Endothelial cell (in vitro differentiated cells): ENCODE results near the gene DHX32. TPM values are rescaled to one million over a fixed set of nuclear protein-coding genes. Genes with fewer than 3 reads are reported as not detected.

Experiments
- DNase-seq: peaks from one replicate; pipeline ENCODE4 v3.0.0; 2021; ENCODE audit warnings: low spot score
- H3K27ac Mint-ChIP-seq: one replicate; pipeline ENCODE4 v1.8.0; 2021; ENCODE audit warnings: mixed read lengths, inconsistent platforms; ENCODE audit not compliant: unreplicated experiment
- H3K27me3 Mint-ChIP-seq: one replicate; pipeline ENCODE4 v1.8.0; 2021; ENCODE audit warnings: mild to moderate bottlenecking, moderate library complexity, mixed read lengths, inconsistent platforms; ENCODE audit not compliant: unreplicated experiment
- H3K36me3 Mint-ChIP-seq: one replicate; pipeline ENCODE4 v1.8.0; 2021; ENCODE audit warnings: mild to moderate bottlenecking, low read depth, mixed read lengths, inconsistent platforms; ENCODE audit not compliant: unreplicated experiment
- H3K4me1 Mint-ChIP-seq: one replicate; pipeline ENCODE4 v1.8.0; 2021; ENCODE audit warnings: mild to moderate bottlenecking, mixed read lengths, inconsistent platforms; ENCODE audit not compliant: unreplicated experiment
- H3K4me3 Mint-ChIP-seq: one replicate; pipeline ENCODE4 v1.8.0; 2021; ENCODE audit warnings: mild to moderate bottlenecking, mixed read lengths, inconsistent platforms; ENCODE audit not compliant: unreplicated experiment
- H3K9me3 Mint-ChIP-seq: one replicate; pipeline ENCODE4 v1.8.0; 2021; ENCODE audit warnings: mixed read lengths, inconsistent platforms; ENCODE audit not compliant: unreplicated experiment
- CTCF ChIP-seq: fragments of 200-600 bp; sonication (generic); IDR thresholded peaks from one replicate; pipeline ENCODE4 v1.5.0; 2021; ENCODE audit warnings: antibody characterized with exemption; ENCODE audit not compliant: unreplicated experiment
- total RNA-seq: library from RNA; stranded (reverse); fragmentation: NEBNext Ultra II Directional; extraction: Animal tissue kit (Norgen Biotek cat#: 25700); gene quantifications from one replicate; pipeline ENCODE4 v1.2.1, GENCODE V29; 2021; ENCODE audit not compliant: unreplicated experiment

The DHX32 gene
- total RNA-seq, 1 donor from 2014 or later, result 54.0 TPM

- DNase-seq, result no peak
- Mint-ChIP-seq H3K4me3 (no peak overlapping the region), H3K9me3 (no peaks in the 10 kb centered on the region), H3K36me3 (peaks cover 22% of the 10 kb centered on the region), H3K4me1 (peaks cover 10% of the 10 kb centered on the region), H3K27ac (no peak overlapping the region), H3K27me3 (peaks cover 5% of the 10 kb centered on the region)
- TF ChIP-seq CTCF, result no peak
These were observed 78.4 kb downstream of the DHX32 start for GRCh38 chr10:125802739-125803138.

GRCh38 chr10:125802131-125802530 is 79.0 kb downstream of the DHX32 start:
- peaks cover 6% of the 10 kb centered on the region for H3K4me1 Mint-ChIP-seq
- no peak for DNase-seq

GRCh38 chr10:125801574-125801973 is 79.5 kb downstream of the DHX32 start:
- Mint-ChIP-seq H3K9me3 (no peaks in the 10 kb centered on the region), H3K4me3 (no peak overlapping the region), H3K36me3 (peaks cover 24% of the 10 kb centered on the region), H3K27me3 (peaks cover 2% of the 10 kb centered on the region), H3K27ac (no peak overlapping the region), H3K4me1 (peaks cover 4% of the 10 kb centered on the region)
- DNase-seq, result no peak
- TF ChIP-seq CTCF, result no peak

More at GRCh38 chr10:125802131-125802530, 79.0 kb downstream of the DHX32 start:
- H3K27ac Mint-ChIP-seq, result no peak overlapping the region
- peaks cover 5% of the 10 kb centered on the region for H3K27me3 Mint-ChIP-seq
- peaks cover 25% of the 10 kb centered on the region for H3K36me3 Mint-ChIP-seq
- no peak for TF ChIP-seq CTCF
- H3K4me3 Mint-ChIP-seq, result no peak overlapping the region
- no peaks in the 10 kb centered on the region for H3K9me3 Mint-ChIP-seq

- Mint-ChIP-seq H3K36me3 (peaks cover 24% of the 10 kb centered on the region), H3K27me3 (peaks cover 2% of the 10 kb centered on the region), H3K9me3 (no peaks in the 10 kb centered on the region), H3K27ac (no peak overlapping the region), H3K4me1 (no peaks in the 10 kb centered on the region), H3K4me3 (no peak overlapping the region)
- no peak for DNase-seq
- no peak for TF ChIP-seq CTCF
These were observed 81.5 kb downstream of the DHX32 start for GRCh38 chr10:125799451-125800182.

- no peaks in the 10 kb centered on the region for H3K4me1 Mint-ChIP-seq
- H3K27me3 Mint-ChIP-seq, result peaks cover 2% of the 10 kb centered on the region
- TF ChIP-seq CTCF, result no peak
- no peak overlapping the region for H3K27ac Mint-ChIP-seq
- H3K4me3 Mint-ChIP-seq, result no peak overlapping the region
- peaks cover 31% of the 10 kb centered on the region for H3K36me3 Mint-ChIP-seq
- DNase-seq, result no peak
- H3K9me3 Mint-ChIP-seq, result no peaks in the 10 kb centered on the region
These were observed 83.0 kb downstream of the DHX32 start for GRCh38 chr10:125797994-125798662.
